ENCODE data around the gene TAF1C. TPM values are rescaled to one million over a fixed set of nuclear protein-coding genes. Genes with fewer than 3 reads are reported as not detected.

The TAF1C gene
- total and polyA plus RNA-seq, 2 donors (not counting 3 experiments of a cell fraction or from before 2014, with no cell fraction given) = 57.2 to 77.6 TPM

GRCh38 chr16:84183572-84183875 lies 3.3 kb downstream of the TAF1C start:
- peaks cover 17% of the 10 kb centered on the region for H3K4me1 ChIP-seq (ENCODE audit: control insufficient read depth, extremely low read depth, insufficient read depth, low read length)
- H3K4me3 ChIP-seq (replicated peaks in 1 of 3; ENCODE audit: insufficient read depth in 1 of 3, low read depth in 1 of 3, low read length in 3 of 3) = no peak overlapping the region
- dilution Hi-C loops (cut with MboI; ENCODE audit: extremely low pct_ligation_motif_present, low sequenced_read_pairs) (no loop called here), intact Hi-C loops (cut with micrococcal nuclease) (no loop called here)
- no peak overlapping the region for H3K4me2 ChIP-seq (ENCODE audit: insufficient read depth, low read length)
- POLR2A ChIA-PET = no interaction called here
- no TSS peak for BruUV-seq (replicated peaks)
- H3K9me3 ChIP-seq (replicated peaks; ENCODE audit: control insufficient read depth, insufficient read depth, low read length) = no peaks in the 10 kb centered on the region
- H3K9me1 ChIP-seq (replicated peaks; ENCODE audit: control insufficient read depth, extremely low read depth, insufficient read depth, low read length) = no peaks in the 10 kb centered on the region
- H3K27ac ChIP-seq (ENCODE audit: insufficient read depth, low read depth, low read length) = no peak overlapping the region
- H3K27me3 ChIP-seq (ENCODE audit: control insufficient read depth in 2 of 2, insufficient read depth in 2 of 2, low read length in 2 of 2) = no peaks in the 10 kb centered on the region
- DNase-seq (ENCODE audit: low read depth, low spot score) (no peak), FAIRE-seq (no peak)
- H3K9ac ChIP-seq (replicated peaks; ENCODE audit: extremely low read depth, insufficient read depth, low read length) = no peak overlapping the region
- H3K36me3 ChIP-seq (ENCODE audit: control insufficient read depth in 2 of 2, extremely low read depth in 1 of 2, insufficient read depth in 2 of 2, low read length in 2 of 2) = peaks cover 6 to 40% of the 10 kb centered on the region in 2 experiments
- no peak for TF ChIP-seq FOS (IDR thresholded peaks at IDR 0.05; ENCODE audit: borderline replicate concordance, insufficient read depth, low read length)
- TF ChIP-seq, protein P1, sequence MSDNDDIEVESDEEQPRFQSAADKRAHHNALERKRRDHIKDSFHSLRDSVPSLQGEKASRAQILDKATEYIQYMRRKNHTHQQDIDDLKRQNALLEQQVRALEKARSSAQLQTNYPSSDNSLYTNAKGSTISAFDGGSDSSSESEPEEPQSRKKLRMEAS (IDR thresholded peaks at IDR 0.05; ENCODE audit: insufficient read depth, insufficient read length) = no peak
- no peak for TF ChIP-seq JUN (IDR thresholded peaks at IDR 0.05; ENCODE audit: borderline replicate concordance, insufficient read depth, insufficient read length, low read depth)
- TF ChIP-seq GATA2 (IDR thresholded peaks at IDR 0.05; ENCODE audit: insufficient read depth, insufficient read length, low read depth, low read length) = no peak
- no peak for TF ChIP-seq POLR2AphosphoS5 (IDR thresholded peaks at IDR 0.05; ENCODE audit: insufficient read depth, low read depth, low read length)
- TF ChIP-seq, protein P2, sequence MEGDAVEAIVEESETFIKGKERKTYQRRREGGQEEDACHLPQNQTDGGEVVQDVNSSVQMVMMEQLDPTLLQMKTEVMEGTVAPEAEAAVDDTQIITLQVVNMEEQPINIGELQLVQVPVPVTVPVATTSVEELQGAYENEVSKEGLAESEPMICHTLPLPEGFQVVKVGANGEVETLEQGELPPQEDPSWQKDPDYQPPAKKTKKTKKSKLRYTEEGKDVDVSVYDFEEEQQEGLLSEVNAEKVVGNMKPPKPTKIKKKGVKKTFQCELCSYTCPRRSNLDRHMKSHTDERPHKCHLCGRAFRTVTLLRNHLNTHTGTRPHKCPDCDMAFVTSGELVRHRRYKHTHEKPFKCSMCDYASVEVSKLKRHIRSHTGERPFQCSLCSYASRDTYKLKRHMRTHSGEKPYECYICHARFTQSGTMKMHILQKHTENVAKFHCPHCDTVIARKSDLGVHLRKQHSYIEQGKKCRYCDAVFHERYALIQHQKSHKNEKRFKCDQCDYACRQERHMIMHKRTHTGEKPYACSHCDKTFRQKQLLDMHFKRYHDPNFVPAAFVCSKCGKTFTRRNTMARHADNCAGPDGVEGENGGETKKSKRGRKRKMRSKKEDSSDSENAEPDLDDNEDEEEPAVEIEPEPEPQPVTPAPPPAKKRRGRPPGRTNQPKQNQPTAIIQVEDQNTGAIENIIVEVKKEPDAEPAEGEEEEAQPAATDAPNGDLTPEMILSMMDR (IDR thresholded peaks at IDR 0.05; ENCODE audit: extremely low read depth in 1 of 2, insufficient read depth in 1 of 2, low read depth in 1 of 2, low read length in 2 of 2) = no peak
- TF ChIP-seq EZH2 (IDR thresholded peaks at IDR 0.05; ENCODE audit: borderline replicate concordance, low read depth, low read length, severe bottlenecking) = no peak
- TF ChIP-seq MYC (IDR thresholded peaks at IDR 0.05; ENCODE audit: low read depth, low read length) = no peak
- TF ChIP-seq POLR2A (IDR thresholded peaks at IDR 0.05; ENCODE audit: low read depth, low read length) = no peak
- peaks cover 23% of the 10 kb centered on the region for H3K79me2 ChIP-seq (ENCODE audit: control insufficient read depth, insufficient read depth, low read length)
- CTCF ChIA-PET = interaction anchor here (0.9 to 1.6 kb wide), 3 partner anchors 300 to 320 kb away, joined by 4 to 5 read pairs (median 5); no protein-coding TSS in a partner anchor
- no peaks in the 10 kb centered on the region for H4K20me1 ChIP-seq (replicated peaks; ENCODE audit: control insufficient read depth, extremely low read depth, insufficient read depth, low read length)
- H2AFZ ChIP-seq (ENCODE audit: low read depth, low read length) = no peak overlapping the region

Measured in endothelial cell of umbilical vein (primary cell).